ENCODE data around the gene PIK3CG.
"Not testable (repeated sequence)": the region's sequence is repeated elsewhere in the genome, so short reads cannot be mapped to it uniquely, and the experiment has no call there.

The PIK3CG gene

DNA sequence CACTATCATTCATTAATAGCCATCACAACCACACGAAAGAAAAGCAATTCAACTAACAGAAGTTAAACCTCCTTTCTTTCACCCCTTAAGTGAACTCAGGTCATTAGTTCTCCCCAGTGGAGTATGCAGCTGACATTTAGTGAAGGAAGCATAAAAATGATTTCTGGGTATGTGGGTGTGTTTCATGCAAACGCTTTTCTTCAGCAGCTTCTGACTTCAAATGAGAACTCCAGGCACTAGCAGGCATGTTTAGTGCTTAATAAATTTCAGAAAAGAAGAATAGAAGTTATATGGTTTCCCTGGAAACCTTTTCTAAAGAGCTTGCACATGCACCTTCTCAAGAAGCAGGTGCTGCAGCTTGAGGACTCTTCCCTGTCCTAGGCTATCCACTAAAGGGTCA is 62.5 kb downstream of the PIK3CG start:
- intact Hi-C loops (cut with DNase I): no loop called here
- no peak for DNase-seq

DNA sequence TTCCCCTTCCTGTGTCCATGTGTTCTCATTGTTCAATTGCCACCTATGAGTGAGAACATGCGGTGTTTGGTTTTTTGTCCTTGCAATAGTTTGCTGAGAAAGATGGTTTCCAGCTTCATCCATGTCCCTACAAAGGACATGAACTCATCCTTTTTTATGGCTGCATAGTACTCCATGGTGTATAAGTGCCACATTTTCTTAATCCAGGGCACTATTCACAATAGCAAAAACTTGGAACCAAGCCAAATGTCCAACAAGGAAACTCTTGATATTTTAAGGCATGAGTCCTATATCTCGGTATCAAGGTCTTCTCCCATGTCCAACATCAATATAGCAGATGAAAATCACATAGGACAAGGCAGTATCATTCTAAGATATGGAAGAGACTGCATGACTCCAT is 64.5 kb downstream of the PIK3CG start:
- DNase-seq; intact Hi-C loops (cut with DNase I): not testable (repeated sequence)

DNA sequence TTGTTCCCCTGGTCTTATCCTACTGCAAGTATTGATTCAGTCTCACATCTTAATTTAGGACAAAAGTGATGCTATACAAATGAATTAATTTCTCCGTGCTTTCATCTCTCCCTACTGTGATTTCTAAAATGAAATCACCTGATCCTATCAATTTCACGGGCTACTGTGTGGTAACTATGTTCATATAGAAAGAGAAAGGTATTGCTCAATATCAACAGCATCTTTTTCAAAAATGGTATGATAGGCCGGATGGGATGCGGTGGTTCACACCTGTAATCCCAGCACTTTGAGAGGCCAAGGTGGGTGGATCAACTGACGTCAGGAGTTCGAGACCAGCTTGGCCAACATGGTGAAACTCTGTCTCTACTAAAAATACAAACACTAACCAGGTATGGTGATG is 71.2 kb downstream of the PIK3CG start:
- intact Hi-C loops (cut with DNase I): no loop called here
- DNase-seq: no peak

DNA sequence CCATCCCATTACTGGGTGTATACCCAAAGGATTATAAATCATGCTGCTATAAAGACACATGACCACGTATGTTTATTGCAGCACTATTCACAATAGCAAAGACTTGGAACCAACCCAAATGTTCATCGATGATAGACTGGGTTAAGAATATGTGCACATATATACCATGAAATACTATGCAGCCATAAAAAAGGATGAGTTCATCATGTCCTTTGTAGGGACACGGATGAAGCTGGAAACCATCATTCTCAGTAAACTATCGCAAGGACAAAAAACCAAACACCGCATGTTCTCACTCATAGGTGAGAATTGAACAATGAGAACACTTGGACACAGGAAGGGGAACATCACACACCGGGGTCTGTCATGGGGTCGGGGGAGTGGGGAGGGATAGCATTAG is 73.0 kb downstream of the PIK3CG start:
- DNase-seq; intact Hi-C loops (cut with DNase I): not testable (repeated sequence)

DNA sequence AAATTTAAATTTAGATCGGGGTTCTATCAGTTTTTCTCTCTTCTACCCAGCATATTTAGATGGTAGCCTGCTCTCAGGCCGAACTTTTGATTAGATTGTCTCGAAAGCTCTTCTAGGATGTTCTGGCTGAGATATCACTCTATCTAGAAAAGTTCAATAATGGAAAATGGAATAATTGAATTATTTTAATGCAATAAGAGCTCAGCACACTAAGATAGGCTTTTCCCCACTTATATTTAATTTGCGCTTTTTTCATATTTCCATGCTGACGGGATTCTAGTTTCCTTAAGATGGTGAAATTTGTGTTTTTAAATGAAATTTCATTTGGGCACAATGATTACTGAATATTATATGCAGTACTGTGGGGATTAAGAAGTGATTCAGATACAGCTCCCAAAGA is 73.7 kb downstream of the PIK3CG start:
- no peak for DNase-seq
- intact Hi-C loops (cut with DNase I): no loop called here

DNA sequence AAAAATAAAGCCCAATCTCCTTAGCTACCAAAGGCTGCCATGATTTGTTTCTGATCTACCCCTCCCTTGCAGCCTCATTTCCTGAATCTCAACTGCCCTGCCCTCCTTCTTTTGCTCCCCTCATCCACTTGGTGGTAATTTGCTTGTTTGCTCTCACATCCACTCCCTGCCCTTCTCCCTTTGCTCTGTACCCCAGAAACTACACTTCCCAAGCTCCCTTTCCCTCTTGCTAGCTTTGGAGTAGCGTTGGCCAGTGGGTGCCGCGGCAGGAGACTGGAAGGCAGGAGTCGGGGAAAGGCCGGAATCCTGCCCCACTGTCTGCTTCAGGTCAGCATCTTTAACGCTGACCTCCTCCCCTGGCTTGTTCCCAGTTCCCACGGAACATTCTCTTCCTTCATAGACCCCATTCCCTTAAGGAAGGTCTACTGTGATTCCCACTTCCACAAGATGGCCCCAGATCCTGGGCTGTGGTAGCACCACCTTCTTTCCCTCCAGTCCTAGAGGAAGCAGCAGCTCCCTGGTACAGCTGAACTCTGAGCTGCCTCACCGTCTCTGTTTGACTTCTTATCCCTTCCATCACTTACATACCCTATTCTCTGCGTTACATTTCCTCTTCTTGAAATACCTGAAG is 79.1 kb downstream of the PIK3CG start:
- DNase-seq: no peak
- intact Hi-C loops (cut with DNase I): no loop called here

DNA sequence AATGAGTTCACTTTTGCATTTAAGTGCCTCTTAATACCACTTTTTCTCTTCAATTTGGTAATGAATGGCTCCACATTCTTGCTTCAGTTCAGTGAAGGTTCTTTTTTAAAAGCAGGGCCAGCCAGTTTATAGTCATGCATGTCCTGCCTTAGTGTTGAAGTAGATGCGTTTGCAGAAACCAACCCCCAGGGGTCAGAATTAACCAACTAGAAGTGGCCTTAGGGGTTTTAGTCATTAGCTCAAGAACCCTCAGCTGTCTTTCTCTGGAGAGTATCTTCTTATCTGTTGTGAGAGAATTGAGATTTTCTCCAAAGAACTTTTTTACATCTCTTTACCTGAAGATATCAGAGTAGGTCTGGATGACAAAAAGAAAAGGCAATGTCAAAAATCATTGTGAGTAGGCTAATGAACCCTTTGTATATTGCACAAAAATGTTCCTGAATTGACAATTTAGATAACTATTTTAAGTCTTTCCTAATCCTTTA is 82.2 kb downstream of the PIK3CG start:
- peak in 4 of 10 donors; percentile 22 to 41 (median 36) for DNase-seq
- intact Hi-C loops (cut with DNase I): loop anchor here (1.0 kb wide), 1 partner anchor 201 kb away; no protein-coding TSS in a partner anchor

DNA sequence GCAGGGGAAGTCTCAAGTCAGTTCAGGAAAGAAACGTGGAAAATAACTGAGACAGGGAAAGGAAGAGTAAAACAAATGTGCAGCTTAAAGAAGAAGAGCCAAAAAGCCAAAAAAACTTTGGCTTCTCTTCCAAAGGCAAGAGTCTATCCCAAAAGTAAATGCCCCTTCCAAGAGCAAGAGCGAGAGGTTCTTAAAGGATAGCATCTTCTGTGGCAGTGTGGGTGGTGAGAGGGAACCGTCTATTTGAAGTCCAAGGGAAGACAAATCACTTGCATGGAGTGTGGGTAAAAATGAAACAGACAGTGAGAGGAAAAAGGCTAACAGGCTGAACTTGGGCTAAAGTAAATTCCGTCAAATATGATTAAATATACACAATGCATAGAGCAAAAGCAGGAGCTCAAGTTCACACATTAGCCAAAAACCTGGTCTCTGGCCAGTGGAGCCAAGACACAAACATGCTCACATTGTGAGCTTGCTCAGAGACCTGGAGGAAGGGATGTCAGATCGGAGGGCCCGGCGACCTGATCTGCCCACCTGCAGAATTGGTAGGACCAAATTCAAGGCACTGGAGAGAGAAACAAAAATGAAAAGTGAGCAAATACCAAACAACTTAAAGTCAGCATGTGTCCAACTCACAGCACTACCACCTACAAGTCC is 87.0 kb downstream of the PIK3CG start:
- intact Hi-C loops (cut with DNase I): no loop called here
- no peak for DNase-seq

DNA sequence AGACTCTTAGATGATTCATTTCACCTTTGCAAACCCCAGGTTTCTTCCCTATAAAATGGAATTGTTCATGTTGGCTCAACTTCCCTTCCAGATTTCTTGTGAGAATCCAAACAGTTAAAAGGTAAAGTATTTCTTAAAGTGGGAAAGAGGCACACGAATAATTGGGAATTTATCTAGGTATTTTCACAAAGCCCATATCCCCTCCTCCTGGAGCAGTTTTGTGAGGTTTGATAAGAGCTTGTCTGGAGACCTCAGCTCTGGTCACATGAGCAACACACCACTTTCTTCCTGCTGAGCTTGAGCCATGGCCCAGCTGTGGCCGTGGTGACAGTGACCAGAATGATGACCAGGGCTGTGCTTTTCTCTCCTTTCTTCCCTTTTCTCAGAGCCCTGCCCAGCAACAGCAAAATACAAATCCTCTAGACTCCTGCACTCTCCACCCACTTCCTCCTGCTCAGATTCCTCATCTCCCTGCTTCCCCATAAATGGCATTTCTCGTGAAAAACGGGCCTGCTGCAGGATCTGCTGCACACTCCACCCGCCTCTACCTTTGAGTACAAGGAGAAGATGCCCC is 87.7 kb downstream of the PIK3CG start:
- peak in 4 of 10 donors; percentile 8 to 71 (median 14) for DNase-seq

DNA sequence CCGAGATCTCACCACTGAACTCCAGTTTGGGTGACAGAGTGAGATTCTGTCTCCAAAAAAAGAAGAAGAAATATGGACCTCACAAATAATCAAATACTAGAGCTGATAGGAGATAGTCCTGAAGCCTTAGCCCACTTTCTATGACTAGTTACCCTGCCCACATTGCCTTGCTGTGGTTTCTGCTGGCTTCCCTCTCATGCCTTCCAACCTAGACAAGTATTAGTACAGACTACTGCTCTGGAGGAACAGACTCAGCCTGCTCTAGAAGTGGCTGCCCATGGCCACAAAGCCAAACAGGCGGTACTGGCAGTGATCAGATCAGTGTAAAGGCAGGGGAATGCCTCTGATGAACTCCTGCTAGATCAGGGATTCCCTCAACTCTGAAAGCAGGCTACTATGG is 89.8 kb downstream of the PIK3CG start:
- intact Hi-C loops (cut with DNase I): no loop called here

More for the DNA sequence above, 87.7 kb downstream of the PIK3CG start:
- intact Hi-C loops (cut with DNase I): no loop called here

DNA sequence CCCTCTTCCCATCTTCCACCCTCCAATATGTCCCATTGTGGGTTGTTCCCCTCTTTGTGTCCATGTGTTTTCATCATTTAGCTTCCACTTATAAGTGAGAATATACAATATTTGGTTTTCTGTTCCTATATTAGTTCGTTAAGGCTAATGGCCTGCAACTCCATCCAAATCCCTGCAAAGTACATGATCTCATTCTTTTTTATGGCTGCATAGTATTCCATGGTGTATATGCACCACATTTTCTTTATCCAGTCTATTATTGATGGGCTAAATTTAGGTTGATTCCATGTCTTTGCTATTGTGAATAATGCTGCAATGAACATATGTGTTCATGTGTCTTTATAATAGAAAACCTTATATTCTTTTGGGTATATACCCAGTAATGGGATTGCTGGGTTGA is 90.8 kb downstream of the PIK3CG start:
- DNase-seq; intact Hi-C loops (cut with DNase I): not testable (repeated sequence)

More for the DNA sequence above, 89.8 kb downstream of the PIK3CG start:
- no peak for DNase-seq

Measured in posterior cingulate gyrus (tissue), 11 donors.